GM21447 (cell line): ENCODE data around the gene NYNRIN.
"Not testable (repeated sequence)": the region's sequence is repeated elsewhere in the genome, so short reads cannot be mapped to it uniquely, and the experiment has no call there.

Experiments
- ATAC-seq: cut with Tn5 transposase; IDR thresholded peaks from one replicate; pipeline ENCODE4 v1.9.1; 2021; ENCODE audit not compliant: unreplicated experiment

The NYNRIN gene

GRCh38 chr14:24398653-24399446, at the start of gene NYNRIN:
TSS of gene NYNRIN (plus strand) at chr14:24399003. CDS start at chr14:24399247, 244 bp downstream.
- ATAC-seq: no peak

- ATAC-seq: no peak
Measured at GRCh38 chr14:24349742-24350141, 49.1 kb upstream of the NYNRIN start.

GRCh38 chr14:24351517-24351916, 47.3 kb upstream of the NYNRIN start:
- no peak for ATAC-seq

- no peak for ATAC-seq
Measured at GRCh38 chr14:24353559-24354481, 45.0 kb upstream of the NYNRIN start.

- ATAC-seq: not testable (repeated sequence)
Measured at GRCh38 chr14:24354482-24354825, 44.3 kb upstream of the NYNRIN start.

GRCh38 chr14:24355009-24355408, 43.8 kb upstream of the NYNRIN start:
- no peak for ATAC-seq

GRCh38 chr14:24356208-24356607, 42.6 kb upstream of the NYNRIN start:
- no peak for ATAC-seq

- ATAC-seq: no peak
Measured at GRCh38 chr14:24360281-24360680, 38.5 kb upstream of the NYNRIN start.

- ATAC-seq: no peak
Measured at GRCh38 chr14:24361326-24361725, 37.5 kb upstream of the NYNRIN start.

GRCh38 chr14:24362241-24362960, 36.4 kb upstream of the NYNRIN start:
- ATAC-seq: no peak

GRCh38 chr14:24363401-24363800, 35.4 kb upstream of the NYNRIN start:
- ATAC-seq: no peak

GRCh38 chr14:24364841-24365240, 34.0 kb upstream of the NYNRIN start:
- ATAC-seq: no peak

GRCh38 chr14:24365600-24366412, 33.0 kb upstream of the NYNRIN start:
- ATAC-seq: no peak

- ATAC-seq: no peak
Measured at GRCh38 chr14:24366413-24366720, 32.4 kb upstream of the NYNRIN start.

- peak; percentile 57 for ATAC-seq
Measured at GRCh38 chr14:24366721-24367513, 31.9 kb upstream of the NYNRIN start.

- ATAC-seq: peak; percentile 26
Measured at GRCh38 chr14:24367514-24368211, 31.1 kb upstream of the NYNRIN start, which contains the start of gene NFATC4. TSS of gene NFATC4 (plus strand) at chr14:24368184. CDS start at chr14:24368341, 157 bp downstream.

GRCh38 chr14:24368212-24368561, 30.6 kb upstream of the NYNRIN start:
- no peak for ATAC-seq

GRCh38 chr14:24368562-24369252, 30.1 kb upstream of the NYNRIN start:
- ATAC-seq: no peak

GRCh38 chr14:24369463-24369862, 29.3 kb upstream of the NYNRIN start:
- ATAC-seq: no peak
